DOHH2 (cell line): Measurements from ENCODE around the gene RGS9BP.

Experiments used
- H3F3A ChIP-seq: fragments of 200-600 bp; sonication (generic), shearing (Covaris generic); 2 replicates; pipeline ENCODE4 v1.6.0; 2016; ENCODE audit warnings: antibody characterized with exemption, mild to moderate bottlenecking; ENCODE audit not compliant: control insufficient read depth, insufficient read depth
- H3K27ac ChIP-seq: fragments of 200-600 bp; sonication (generic); 2 replicates; pipeline ENCODE4 v1.5.1; 2014; ENCODE audit warnings: low read depth, mild to moderate bottlenecking, low read length, moderate library complexity
- H3K27me3 ChIP-seq: fragments of 200-600 bp; sonication (generic); 2 replicates; pipeline ENCODE4 v1.6.1; 2014; ENCODE audit warnings: mild to moderate bottlenecking, low read length, mixed read lengths; ENCODE audit not compliant: control insufficient read depth
- H3K36me3 ChIP-seq: fragments of 200-600 bp; sonication (generic); 2 replicates; pipeline ENCODE4 v1.6.1; 2014; ENCODE audit warnings: mild to moderate bottlenecking, low read length, moderate library complexity, mixed read lengths; ENCODE audit not compliant: control insufficient read depth
- H3K4me1 ChIP-seq: fragments of 200-600 bp; sonication (generic); 2 replicates; pipeline ENCODE4 v1.6.1; 2014; ENCODE audit warnings: mild to moderate bottlenecking, low read length, mixed read lengths; ENCODE audit not compliant: control insufficient read depth
- H3K4me2 ChIP-seq: fragments of 200-600 bp; sonication (generic); 2 replicates; pipeline ENCODE4 v1.6.0; 2014; ENCODE audit warnings: mild to moderate bottlenecking, low read length, moderate library complexity
- H3K4me3 ChIP-seq: fragments of 200-600 bp; sonication (generic); 2 replicates; pipeline ENCODE4 v1.5.1; 2014; ENCODE audit warnings: mild to moderate bottlenecking, low read length, mixed read lengths
- H3K79me2 ChIP-seq: fragments of 200-600 bp; sonication (generic); 2 replicates; pipeline ENCODE4 v1.6.1; 2014; ENCODE audit warnings: mild to moderate bottlenecking, low read length, mixed read lengths; ENCODE audit not compliant: control insufficient read depth
- H3K9me2 ChIP-seq: fragments of 200-600 bp; sonication (generic); replicated peaks from 2 replicates; pipeline ENCODE4 v1.6.1; 2014; ENCODE audit warnings: mild to moderate bottlenecking, low read length, mixed read lengths; ENCODE audit not compliant: control insufficient read depth
- H3K9me3 ChIP-seq: fragments of 200-600 bp; sonication (generic); 2 replicates; pipeline ENCODE4 v1.6.1; 2014; ENCODE audit warnings: antibody characterized with exemption, low read length, mixed read lengths; ENCODE audit not compliant: control insufficient read depth, insufficient read depth
- H4K20me1 ChIP-seq: fragments of 200-600 bp; sonication (generic); 2 replicates; pipeline ENCODE4 v1.6.0; 2014; ENCODE audit warnings: low read depth, mild to moderate bottlenecking, antibody characterized with exemption, low read length, moderate library complexity; ENCODE audit not compliant: control insufficient read depth, insufficient read depth
- CTCF ChIP-seq: fragments of 200-600 bp; sonication (generic); IDR thresholded peaks from one replicate; pipeline ENCODE4 v1.5.1; 2014; ENCODE audit warnings: antibody characterized with exemption, mild to moderate bottlenecking, low read depth, low read length; ENCODE audit not compliant: poor library complexity, severe bottlenecking
- EZH2phosphoT487 ChIP-seq: fragments of 200-600 bp; sonication (generic); IDR thresholded peaks from 2 replicates; pipeline ENCODE4 v1.6.1; 2017; ENCODE audit warnings: borderline replicate concordance, mild to moderate bottlenecking, antibody characterized with exemption, low read length, moderate library complexity, mixed read lengths

Gene RGS9BP

GRCh38 chr19:32638625-32639024 lies 37.0 kb upstream of the RGS9BP start:
- Histone ChIP-seq H3K9me3 (no peaks in the 10 kb centered on the region), H3K27me3 (no peaks in the 10 kb centered on the region), H3K4me2 (no peak overlapping the region), H3K4me1 (no peaks in the 10 kb centered on the region), H3F3A (no peaks in the 10 kb centered on the region), H3K36me3 (peaks cover 50% of the 10 kb centered on the region), H4K20me1 (no peaks in the 10 kb centered on the region), H3K9me2 (no peaks in the 10 kb centered on the region), H3K79me2 (no peaks in the 10 kb centered on the region), H3K4me3 (no peak overlapping the region), H3K27ac (no peak overlapping the region)
- TF ChIP-seq CTCF = no peak
- TF ChIP-seq EZH2phosphoT487 = no peak

DNA sequence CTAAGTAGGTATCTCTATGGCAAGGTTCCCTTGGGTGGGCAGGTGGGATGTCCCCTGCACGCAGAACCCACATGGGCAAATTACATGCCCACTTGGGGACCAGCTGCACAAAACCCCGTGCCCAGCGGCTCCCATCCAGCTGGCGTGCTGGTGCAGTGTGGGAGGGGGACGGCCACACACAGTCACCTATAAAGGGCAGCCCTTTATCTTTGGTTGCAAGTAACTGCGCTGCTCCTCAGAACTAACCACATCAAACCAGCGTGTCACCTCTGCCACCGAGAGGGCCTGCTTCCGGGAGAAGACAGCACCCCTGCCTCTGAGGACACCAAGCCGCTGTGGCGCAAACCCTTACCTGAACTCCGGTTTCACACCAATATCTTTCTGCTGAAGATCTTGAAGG lies 32.9 kb upstream of the RGS9BP start:
- H3K36me3 ChIP-seq = peaks cover 52% of the 10 kb centered on the region
- no peaks in the 10 kb centered on the region for H3K27me3 ChIP-seq
- H3K9me3 ChIP-seq = no peaks in the 10 kb centered on the region
- no peaks in the 10 kb centered on the region for H4K20me1 ChIP-seq
- no peaks in the 10 kb centered on the region for H3K4me1 ChIP-seq
- H3K4me2 ChIP-seq = no peak overlapping the region
- no peaks in the 10 kb centered on the region for H3F3A ChIP-seq
- TF ChIP-seq CTCF = no peak
- TF ChIP-seq EZH2phosphoT487 = no peak
- no peak overlapping the region for H3K27ac ChIP-seq
- H3K4me3 ChIP-seq = no peak overlapping the region
- H3K9me2 ChIP-seq = no peaks in the 10 kb centered on the region
- no peaks in the 10 kb centered on the region for H3K79me2 ChIP-seq

DNA sequence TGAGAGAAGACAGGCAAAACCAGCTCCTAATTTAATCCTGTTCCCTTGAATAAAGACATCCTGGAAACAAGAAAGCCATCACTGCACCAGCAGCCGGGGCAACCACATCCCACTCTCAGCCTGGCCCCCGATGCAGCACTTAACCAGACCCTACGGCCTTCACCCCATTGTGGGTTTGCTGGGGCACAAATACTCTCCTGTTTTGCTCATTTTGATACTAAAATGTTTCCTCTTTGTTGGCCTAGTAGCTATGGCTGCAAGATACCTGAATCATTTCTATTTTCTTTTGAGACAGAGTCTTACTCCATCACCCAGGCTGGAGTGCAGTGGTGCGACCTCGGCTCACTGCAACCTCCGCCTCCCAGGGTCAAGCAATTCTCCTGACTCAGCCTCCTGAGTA lies 29.1 kb upstream of the RGS9BP start:
- no peaks in the 10 kb centered on the region for H3K4me1 ChIP-seq
- H3K4me3 ChIP-seq = no peak overlapping the region
- TF ChIP-seq EZH2phosphoT487 (no peak), CTCF (no peak)
- no peaks in the 10 kb centered on the region for H3K79me2 ChIP-seq
- no peaks in the 10 kb centered on the region for H4K20me1 ChIP-seq
- H3K27ac ChIP-seq = no peak overlapping the region
- no peaks in the 10 kb centered on the region for H3F3A ChIP-seq
- no peaks in the 10 kb centered on the region for H3K27me3 ChIP-seq
- no peaks in the 10 kb centered on the region for H3K9me3 ChIP-seq
- H3K9me2 ChIP-seq = no peaks in the 10 kb centered on the region
- peaks cover 43% of the 10 kb centered on the region for H3K36me3 ChIP-seq
- no peak overlapping the region for H3K4me2 ChIP-seq

DNA sequence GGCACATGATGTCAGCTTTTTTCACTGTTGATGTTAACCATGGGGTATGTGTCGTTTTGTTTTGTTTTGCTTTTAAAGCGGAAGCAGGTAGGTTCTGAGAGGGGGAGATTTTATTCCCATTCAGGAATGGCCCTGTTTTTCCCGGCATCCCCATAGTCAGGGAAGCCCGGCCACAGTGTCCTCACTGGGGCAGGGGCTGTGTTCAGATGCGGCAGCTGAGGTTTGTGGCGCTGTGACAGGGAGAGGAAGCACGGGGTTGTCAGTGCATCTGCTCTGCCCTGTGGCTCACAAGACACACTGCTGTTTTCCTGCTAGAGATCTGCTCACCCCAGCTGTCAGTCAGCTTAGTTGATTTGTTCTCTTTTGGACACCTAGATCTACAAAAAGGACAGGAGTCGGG lies 28.3 kb upstream of the RGS9BP start:
- Histone ChIP-seq H4K20me1 (no peaks in the 10 kb centered on the region), H3K4me1 (no peaks in the 10 kb centered on the region), H3K4me3 (no peak overlapping the region), H3K9me2 (no peaks in the 10 kb centered on the region), H3K27ac (no peak overlapping the region), H3K79me2 (no peaks in the 10 kb centered on the region), H3F3A (no peaks in the 10 kb centered on the region), H3K4me2 (no peak overlapping the region), H3K27me3 (no peaks in the 10 kb centered on the region), H3K9me3 (no peaks in the 10 kb centered on the region), H3K36me3 (peaks cover 39% of the 10 kb centered on the region)
- TF ChIP-seq EZH2phosphoT487 = no peak
- TF ChIP-seq CTCF = no peak
